Activated CD4-positive, alpha-beta T cell treated with anti-CD3 and anti-CD28 coated beads for 36 hours (primary cell): ENCODE measurements around the gene RAPH1. TPM values are rescaled to one million over a fixed set of nuclear protein-coding genes. Genes with fewer than 3 reads are reported as not detected.
A peak's percentile ranks its signal among the peaks of the same experiment; 100 is the strongest.

ENCODE experiments used
- ATAC-seq: fragments of 200-7000 bp; cut with Tn5 transposase; one replicate; pipeline ENCODE4 v1.10.0; 2021; ENCODE audit warnings: mild to moderate bottlenecking, moderate library complexity
- CTCF ChIA-PET: fragments of 350-600 bp; sonication (Branson Sonifier 250); formaldehyde crosslinking; loops from one replicate; lab custom pipeline; 2021; ENCODE audit warnings: antibody characterized with exemption; lab: Charles Lee
- POLR2A ChIA-PET: fragments of 350-600 bp; sonication (Branson Sonifier 250); formaldehyde crosslinking; loops from one replicate; lab custom pipeline; 2021; ENCODE audit warnings: antibody characterized with exemption, inconsistent platforms; lab: Charles Lee
- DNase-seq: peaks from one replicate; pipeline ENCODE4 v3.0.0-alpha.2; 2020
- H3K27ac Mint-ChIP-seq: one replicate; pipeline ENCODE4 v1.8.0; 2021; ENCODE audit warnings: mixed read lengths
- H3K27me3 Mint-ChIP-seq: one replicate; pipeline ENCODE4 v1.8.0; 2021; ENCODE audit warnings: mixed read lengths
- H3K36me3 Mint-ChIP-seq: one replicate; pipeline ENCODE4 v1.8.0; 2021; ENCODE audit warnings: low read depth, mixed read lengths
- H3K4me1 Mint-ChIP-seq: one replicate; pipeline ENCODE4 v1.8.0; 2021; ENCODE audit warnings: mixed read lengths
- H3K4me3 Mint-ChIP-seq: one replicate; pipeline ENCODE4 v1.8.0; 2021; ENCODE audit warnings: mild to moderate bottlenecking, moderate library complexity, mixed read lengths
- H3K9me3 Mint-ChIP-seq: one replicate; pipeline ENCODE4 v1.8.0; 2021; ENCODE audit warnings: low read depth, mixed read lengths
- intact Hi-C, 2 experiments: fragments of 100-400 bp; cut with DNase I in 1 of 2; cut with micrococcal nuclease in 1 of 2; formaldehyde crosslinking; loops; one replicate each; pipeline versions ENCODE4 v1.14.2 to v1.15.1; 2022 to 2024; cut with DNase I, micrococcal nuclease
- total RNA-seq, 2 experiments: library from RNA; stranded (reverse); gene quantifications; one replicate each; pipeline ENCODE4 v1.2.3, GENCODE V29; 2021

Gene RAPH1
- total RNA-seq, 2 experiments from 2014 or later, result 8.5 to 9.9 TPM

- H3K9me3 Mint-ChIP-seq, result no peaks in the 10 kb centered on the region
- ATAC-seq (no peak), DNase-seq (no peak)
- no peak overlapping the region for H3K4me3 Mint-ChIP-seq
- H3K4me1 Mint-ChIP-seq, result no peaks in the 10 kb centered on the region
- ChIA-PET CTCF (interaction anchor here (1.0 to 1.7 kb wide), 4 partner anchors 11 to 37 kb away, joined by 4 to 5 read pairs (median 4); no protein-coding TSS in a partner anchor), POLR2A (no interaction called here)
- intact Hi-C loops, result loop anchor here (2.0 to 10.0 kb wide), 4 partner anchors 230 to 880 kb away; no protein-coding TSS in a partner anchor
- H3K36me3 Mint-ChIP-seq, result peaks cover 11% of the 10 kb centered on the region
- no peak overlapping the region for H3K27ac Mint-ChIP-seq
- H3K27me3 Mint-ChIP-seq, result no peaks in the 10 kb centered on the region
Measured at GRCh38 chr2:203455209-203455608, 79.9 kb downstream of the RAPH1 start.

DNA sequence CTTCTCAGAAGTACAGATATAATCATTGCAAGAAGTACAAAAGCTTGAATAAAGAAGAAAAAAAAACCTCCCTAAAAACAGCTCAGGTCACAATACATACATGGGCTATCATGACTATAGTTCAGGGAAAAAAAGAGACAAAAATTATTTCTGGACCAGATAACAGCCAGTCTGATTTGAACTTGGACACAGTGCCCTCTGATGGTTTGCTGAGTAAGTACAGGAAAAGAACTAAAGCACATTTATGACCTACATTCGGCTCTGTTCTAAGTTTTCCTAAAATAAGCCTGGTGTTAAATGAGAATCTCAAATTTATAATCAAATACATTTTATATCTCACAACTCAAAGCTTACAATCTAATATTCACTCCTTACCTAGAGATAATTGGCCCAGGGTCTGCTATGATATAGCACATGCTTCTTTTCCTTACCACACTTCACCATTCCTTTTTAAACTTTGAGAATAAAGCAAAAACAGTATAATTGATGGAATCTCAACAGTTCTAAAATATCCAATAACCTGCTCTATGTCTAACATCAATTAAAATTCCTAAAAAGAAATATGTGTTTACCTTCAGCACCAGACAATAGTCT, 81.1 kb downstream of the RAPH1 start:
- H3K4me3 Mint-ChIP-seq, result no peak overlapping the region
- peak; percentile 44 for DNase-seq
- H3K9me3 Mint-ChIP-seq, result no peaks in the 10 kb centered on the region
- H3K27me3 Mint-ChIP-seq, result no peaks in the 10 kb centered on the region
- no peak overlapping the region for H3K27ac Mint-ChIP-seq
- ChIA-PET POLR2A (no interaction called here), CTCF (interaction anchor here (0.6 to 2.3 kb wide), 18 partner anchors 10 to 905 kb away, joined by 3 to 8 read pairs (median 4); no protein-coding TSS in a partner anchor)
- intact Hi-C loops, result loop anchor here (1.0 to 10.0 kb wide), 7 partner anchors 229 to 879 kb away; no protein-coding TSS in a partner anchor
- H3K4me1 Mint-ChIP-seq, result no peaks in the 10 kb centered on the region
- ATAC-seq, result no peak
- H3K36me3 Mint-ChIP-seq, result peaks cover 8% of the 10 kb centered on the region

GRCh38 chr2:203451689-203452088, 83.4 kb downstream of the RAPH1 start:
- ATAC-seq (no peak), DNase-seq (no peak)
- no peaks in the 10 kb centered on the region for H3K9me3 Mint-ChIP-seq
- no peaks in the 10 kb centered on the region for H3K27me3 Mint-ChIP-seq
- peaks cover 11% of the 10 kb centered on the region for H3K36me3 Mint-ChIP-seq
- no peak overlapping the region for H3K27ac Mint-ChIP-seq
- ChIA-PET CTCF (interaction anchor here (2.1 kb wide), 1 partner anchor 363 kb away, joined by 5 read pairs; no protein-coding TSS in a partner anchor), POLR2A (no interaction called here)
- intact Hi-C loops, result loop anchor here (5.0 to 10.0 kb wide), 2 partner anchors 619 to 877 kb away; no protein-coding TSS in a partner anchor
- H3K4me1 Mint-ChIP-seq, result no peaks in the 10 kb centered on the region
- H3K4me3 Mint-ChIP-seq, result no peak overlapping the region

GRCh38 chr2:203451011-203451410, 84.1 kb downstream of the RAPH1 start:
- H3K9me3 Mint-ChIP-seq, result no peaks in the 10 kb centered on the region
- intact Hi-C loops, result loop anchor here (5.0 to 10.0 kb wide), 2 partner anchors 619 to 876 kb away; no protein-coding TSS in a partner anchor
- no peak overlapping the region for H3K4me3 Mint-ChIP-seq
- peaks cover 4% of the 10 kb centered on the region for H3K4me1 Mint-ChIP-seq
- POLR2A ChIA-PET, result no interaction called here
- H3K27me3 Mint-ChIP-seq, result no peaks in the 10 kb centered on the region
- peaks cover 14% of the 10 kb centered on the region for H3K36me3 Mint-ChIP-seq
- CTCF ChIA-PET, result no interaction called here
- ATAC-seq (no peak), DNase-seq (no peak)
- no peak overlapping the region for H3K27ac Mint-ChIP-seq

GRCh38 chr2:203450561-203450960, 84.5 kb downstream of the RAPH1 start:
- no peak for ATAC-seq
- CTCF ChIA-PET, result no interaction called here
- intact Hi-C loops, result loop anchor here (5.0 to 10.0 kb wide), 2 partner anchors 618 to 876 kb away; no protein-coding TSS in a partner anchor

GRCh38 chr2:203446780-203447179, 88.3 kb downstream of the RAPH1 start:
- ChIA-PET POLR2A (no interaction called here), CTCF (no interaction called here)
- no peaks in the 10 kb centered on the region for H3K27me3 Mint-ChIP-seq
- H3K4me1 Mint-ChIP-seq, result peaks cover 6% of the 10 kb centered on the region
- no peak for ATAC-seq
- no peaks in the 10 kb centered on the region for H3K9me3 Mint-ChIP-seq
- intact Hi-C loops, result no loop called here
- no peak for DNase-seq
- no peak overlapping the region for H3K27ac Mint-ChIP-seq
- H3K4me3 Mint-ChIP-seq, result no peak overlapping the region
- H3K36me3 Mint-ChIP-seq, result peaks cover 11% of the 10 kb centered on the region

More at GRCh38 chr2:203450561-203450960, 84.5 kb downstream of the RAPH1 start:
- H3K27me3 Mint-ChIP-seq, result no peaks in the 10 kb centered on the region
- H3K27ac Mint-ChIP-seq, result no peak overlapping the region
- POLR2A ChIA-PET, result no interaction called here
- no peak for DNase-seq
- H3K36me3 Mint-ChIP-seq, result peaks cover 16% of the 10 kb centered on the region
- peaks cover 6% of the 10 kb centered on the region for H3K4me1 Mint-ChIP-seq
- H3K4me3 Mint-ChIP-seq, result no peak overlapping the region
- no peaks in the 10 kb centered on the region for H3K9me3 Mint-ChIP-seq

DNA sequence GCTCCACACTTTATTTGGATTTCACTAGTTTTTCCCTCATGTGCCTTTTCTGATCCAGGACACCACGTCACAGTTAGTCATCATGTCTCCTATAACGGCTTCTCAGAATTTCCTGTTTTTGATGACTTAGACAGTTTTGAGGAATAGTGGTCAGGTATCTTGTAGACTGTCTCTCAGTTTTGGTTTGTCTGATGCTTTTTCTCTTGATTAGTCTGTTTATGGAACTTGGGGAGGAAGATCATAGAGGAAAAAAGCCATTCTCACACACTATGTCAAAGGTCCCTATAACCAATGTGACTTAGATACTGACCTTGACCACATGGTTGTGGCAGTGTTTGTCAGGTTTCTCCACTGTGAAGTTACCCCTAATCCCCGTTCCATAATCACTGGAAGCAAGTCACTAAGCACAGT, 89.0 kb downstream of the RAPH1 start:
- no peaks in the 10 kb centered on the region for H3K27me3 Mint-ChIP-seq
- no peaks in the 10 kb centered on the region for H3K9me3 Mint-ChIP-seq
- DNase-seq (no peak), ATAC-seq (peak; percentile 49)
- H3K4me1 Mint-ChIP-seq, result peaks cover 6% of the 10 kb centered on the region
- no peak overlapping the region for H3K27ac Mint-ChIP-seq
- H3K36me3 Mint-ChIP-seq, result peaks cover 12% of the 10 kb centered on the region
- no peak overlapping the region for H3K4me3 Mint-ChIP-seq
- CTCF ChIA-PET, result no interaction called here
- POLR2A ChIA-PET, result no interaction called here
- intact Hi-C loops, result no loop called here

GRCh38 chr2:203444738-203445137, 90.4 kb downstream of the RAPH1 start:
- POLR2A ChIA-PET, result no interaction called here
- H3K4me1 Mint-ChIP-seq, result peaks cover 6% of the 10 kb centered on the region
- DNase-seq (no peak), ATAC-seq (no peak)
- peaks cover 12% of the 10 kb centered on the region for H3K36me3 Mint-ChIP-seq
- no peaks in the 10 kb centered on the region for H3K9me3 Mint-ChIP-seq
- CTCF ChIA-PET, result interaction anchor here (1.1 kb wide), 1 partner anchor 11 kb away, joined by 4 read pairs; no protein-coding TSS in a partner anchor
- no peak overlapping the region for H3K4me3 Mint-ChIP-seq
- no peak overlapping the region for H3K27ac Mint-ChIP-seq
- H3K27me3 Mint-ChIP-seq, result no peaks in the 10 kb centered on the region
- intact Hi-C loops, result no loop called here

DNA sequence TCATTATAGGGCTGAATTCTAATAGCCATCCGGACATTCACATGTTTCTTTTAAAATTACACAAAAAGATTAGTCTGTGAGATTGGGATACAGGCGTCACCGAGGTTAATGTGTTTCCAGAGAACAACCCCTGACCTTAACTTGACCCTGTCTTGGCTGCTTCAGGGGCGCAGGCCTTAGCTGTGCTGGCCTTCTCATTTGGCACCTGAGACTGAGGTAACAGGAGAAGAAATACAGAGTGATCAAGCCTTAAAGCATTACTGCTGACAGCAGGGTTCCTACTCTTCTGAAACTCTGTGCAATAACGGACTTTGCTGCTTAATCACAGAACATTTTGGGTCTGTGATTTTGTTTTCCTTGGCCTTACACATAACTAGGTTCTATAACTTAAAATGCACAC, 92.6 kb downstream of the RAPH1 start:
- ATAC-seq (no peak), DNase-seq (no peak)
- Mint-ChIP-seq H3K4me3 (no peak overlapping the region), H3K9me3 (no peaks in the 10 kb centered on the region), H3K27ac (no peak overlapping the region), H3K27me3 (no peaks in the 10 kb centered on the region), H3K36me3 (peaks cover 17% of the 10 kb centered on the region), H3K4me1 (peaks cover 6% of the 10 kb centered on the region)
- intact Hi-C loops, result no loop called here
- CTCF ChIA-PET, result interaction anchor here (0.7 to 1.5 kb wide), 2 partner anchors 11 to 12 kb away, joined by 4 read pairs; no protein-coding TSS in a partner anchor
- POLR2A ChIA-PET, result no interaction called here

- ATAC-seq, result no peak
- no peak for DNase-seq
- CTCF ChIA-PET, result interaction anchor here (0.6 to 1.5 kb wide), 2 partner anchors 13 to 160 kb away, joined by 4 read pairs; no protein-coding TSS in a partner anchor
- Mint-ChIP-seq H3K4me3 (no peak overlapping the region), H3K9me3 (no peaks in the 10 kb centered on the region), H3K4me1 (peaks cover 6% of the 10 kb centered on the region), H3K27me3 (no peaks in the 10 kb centered on the region), H3K36me3 (peaks cover 17% of the 10 kb centered on the region), H3K27ac (no peak overlapping the region)
- intact Hi-C loops, result no loop called here
- POLR2A ChIA-PET, result no interaction called here
Measured at GRCh38 chr2:203441463-203441862, 93.6 kb downstream of the RAPH1 start.

DNA sequence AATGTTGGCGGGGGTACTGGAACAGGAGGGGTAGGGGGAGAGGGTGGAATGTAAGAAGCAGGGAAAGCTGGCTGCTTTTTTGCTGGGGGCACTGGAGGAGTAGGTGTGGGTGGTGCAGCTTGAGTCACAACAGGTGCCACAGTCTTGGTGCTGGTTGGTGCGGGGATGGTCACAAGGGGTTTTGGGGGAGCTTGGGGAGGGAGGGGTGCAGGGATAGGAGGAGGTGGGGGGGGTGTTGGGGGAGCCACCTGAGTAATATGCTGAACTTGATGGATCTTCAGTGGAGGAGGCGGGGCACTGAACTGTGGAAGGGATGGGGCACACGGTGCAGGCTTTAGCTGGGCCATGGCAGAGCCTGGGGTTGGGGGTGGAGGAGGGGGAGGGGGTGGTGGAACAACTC, 94.4 kb downstream of the RAPH1 start:
- Mint-ChIP-seq H3K27ac (no peak overlapping the region), H3K27me3 (no peaks in the 10 kb centered on the region), H3K9me3 (no peaks in the 10 kb centered on the region), H3K4me1 (no peaks in the 10 kb centered on the region), H3K36me3 (peaks cover 12% of the 10 kb centered on the region), H3K4me3 (no peak overlapping the region)
- intact Hi-C loops, result no loop called here
- CTCF ChIA-PET, result no interaction called here
- no peak for DNase-seq
- POLR2A ChIA-PET, result no interaction called here
- no peak for ATAC-seq

GRCh38 chr2:203438528-203438927, 96.6 kb downstream of the RAPH1 start:
- H3K27ac Mint-ChIP-seq, result no peak overlapping the region
- ChIA-PET CTCF (interaction anchor here (0.5 to 0.9 kb wide), 2 partner anchors 72 to 156 kb away, joined by 3 read pairs; no protein-coding TSS in a partner anchor), POLR2A (no interaction called here)
- DNase-seq (no peak), ATAC-seq (no peak)
- no peaks in the 10 kb centered on the region for H3K9me3 Mint-ChIP-seq
- H3K4me1 Mint-ChIP-seq, result no peaks in the 10 kb centered on the region
- no peak overlapping the region for H3K4me3 Mint-ChIP-seq
- intact Hi-C loops, result no loop called here
- peaks cover 10% of the 10 kb centered on the region for H3K36me3 Mint-ChIP-seq
- no peaks in the 10 kb centered on the region for H3K27me3 Mint-ChIP-seq
